Hepatocyte (in vitro differentiated cells): ENCODE data around the gene DPYSL3.

ENCODE experiments used
- CTCF ChIP-seq: fragments of 200-600 bp; sonication (generic); IDR thresholded peaks from 2 replicates; pipeline ENCODE4 v1.5.1; 2016; ENCODE audit warnings: antibody characterized with exemption, mild to moderate bottlenecking; ENCODE audit not compliant: poor library complexity
- EZH2 ChIP-seq: fragments of 200-600 bp; sonication (generic); IDR thresholded peaks from 2 replicates; pipeline ENCODE4 v1.6.1; 2016; ENCODE audit warnings: antibody characterized with exemption, mild to moderate bottlenecking, borderline replicate concordance
- EZH2phosphoT487 ChIP-seq: fragments of 200-600 bp; sonication (generic); IDR thresholded peaks from one replicate; pipeline ENCODE4 v1.6.1; 2018; ENCODE audit warnings: antibody characterized with exemption, mild to moderate bottlenecking, low read depth, moderate library complexity; ENCODE audit not compliant: unreplicated experiment, severe bottlenecking

DNA sequence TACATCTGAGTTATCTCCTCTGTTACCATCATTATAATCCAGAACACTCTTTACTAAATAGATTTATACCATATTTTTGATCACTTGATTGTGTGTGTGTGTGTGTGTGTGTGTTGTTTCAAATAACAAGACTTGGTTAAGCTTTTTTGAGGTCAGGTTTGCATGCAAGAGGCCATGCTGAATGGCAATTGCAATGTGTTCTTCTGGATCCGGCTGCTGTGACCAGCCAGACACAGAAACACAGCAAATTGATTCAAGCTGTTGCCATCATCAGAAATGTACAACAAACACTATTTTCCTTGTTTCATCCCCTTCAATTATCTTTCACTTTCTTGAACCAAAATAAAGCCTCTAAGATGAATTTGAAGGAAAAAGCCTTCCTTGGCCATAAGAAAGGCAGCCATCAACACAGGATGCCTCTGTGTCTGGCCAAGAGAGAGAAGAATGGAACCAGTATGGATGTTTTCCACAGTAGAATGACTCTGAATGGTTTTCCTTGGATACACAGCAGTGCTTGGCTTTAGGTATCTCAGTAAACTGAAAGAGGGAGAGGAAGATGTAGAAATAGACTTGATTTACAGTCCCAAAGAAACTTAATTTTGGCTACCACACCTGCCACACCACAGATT, 53.9 kb downstream of the DPYSL3 start:
- TF ChIP-seq EZH2phosphoT487, result no peak
- TF ChIP-seq CTCF, result no peak
- TF ChIP-seq EZH2, result no peak
